ENCODE data around the gene LRMDA. TPM values are rescaled to one million over a fixed set of nuclear protein-coding genes. Genes with fewer than 3 reads are reported as not detected.

The LRMDA gene
- total and polyA plus RNA-seq, 2 of the 13 experiments (the other 11 are each of a cell fraction or from before 2014, with no cell fraction given): 13.4 to 22.0 TPM

DNA sequence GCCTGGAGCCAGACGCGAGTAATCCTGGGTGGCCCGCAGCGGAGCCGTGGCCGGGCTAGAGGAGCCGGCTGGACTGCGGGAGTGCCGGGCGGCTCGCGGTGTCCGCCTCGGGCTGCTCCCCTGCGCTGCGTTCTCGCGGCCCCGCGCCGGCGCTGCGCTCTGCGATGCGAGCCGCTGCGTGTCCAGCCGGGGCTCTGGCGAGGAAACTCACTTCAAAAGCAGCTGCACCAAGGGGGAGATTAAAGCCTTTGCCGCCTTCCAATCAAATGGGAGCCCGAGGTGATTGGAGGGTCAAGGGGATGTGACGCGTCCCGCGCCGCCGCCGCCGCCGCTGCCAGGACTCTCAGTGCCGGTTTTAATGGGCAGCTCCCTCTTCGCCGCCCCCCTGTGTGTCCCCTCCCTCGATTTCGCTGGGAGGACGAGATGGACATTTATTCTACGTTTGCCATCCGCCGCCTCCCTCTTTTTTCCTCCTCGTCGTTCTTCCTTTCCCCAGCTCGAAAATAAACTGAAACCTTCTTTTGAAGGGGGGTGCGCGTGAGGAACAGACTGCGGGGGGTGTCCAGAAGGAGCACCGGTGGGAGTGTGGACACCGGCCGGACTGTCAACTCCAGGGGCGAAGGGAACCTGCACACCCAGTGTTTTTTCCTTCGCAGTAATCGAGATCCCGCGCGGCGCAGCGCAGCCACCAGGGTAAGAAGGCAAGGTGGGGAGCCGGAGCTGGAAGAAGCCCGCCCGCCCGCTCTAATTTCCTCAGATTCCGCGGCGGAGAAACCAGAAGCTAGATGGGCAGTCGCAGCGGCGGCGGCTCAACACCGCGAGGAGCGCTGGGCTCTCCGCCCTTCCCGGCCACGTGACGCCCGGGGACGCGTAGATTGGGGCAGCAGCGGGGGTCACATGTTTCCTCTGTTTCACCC, 29.6 kb upstream of the LRMDA start, which contains the start of gene ZNF503 (continued):
- peak; percentile 24; the same call in 1 of the 2 replicates for TF ChIP-seq NAIF1 (CRISPR knock-in tag; IDR thresholded peaks at IDR 0.05; ENCODE audit: borderline replicate concordance)
- TF ChIP-seq, protein P1, sequence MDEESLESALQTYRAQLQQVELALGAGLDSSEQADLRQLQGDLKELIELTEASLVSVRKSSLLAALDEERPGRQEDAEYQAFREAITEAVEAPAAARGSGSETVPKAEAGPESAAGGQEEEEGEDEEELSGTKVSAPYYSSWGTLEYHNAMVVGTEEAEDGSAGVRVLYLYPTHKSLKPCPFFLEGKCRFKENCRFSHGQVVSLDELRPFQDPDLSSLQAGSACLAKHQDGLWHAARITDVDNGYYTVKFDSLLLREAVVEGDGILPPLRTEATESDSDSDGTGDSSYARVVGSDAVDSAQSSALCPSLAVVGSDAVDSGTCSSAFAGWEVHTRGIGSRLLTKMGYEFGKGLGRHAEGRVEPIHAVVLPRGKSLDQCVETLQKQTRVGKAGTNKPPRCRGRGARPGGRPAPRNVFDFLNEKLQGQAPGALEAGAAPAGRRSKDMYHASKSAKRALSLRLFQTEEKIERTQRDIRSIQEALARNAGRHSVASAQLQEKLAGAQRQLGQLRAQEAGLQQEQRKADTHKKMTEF (CRISPR knock-in tag; IDR thresholded peaks at IDR 0.05): peak; percentile 79
- peak; percentile 62; the same call in 1 of the 2 replicates for TF ChIP-seq ZNF563 (CRISPR knock-in tag; IDR thresholded peaks at IDR 0.05)
- TF ChIP-seq NKX3-1 (CRISPR knock-in tag; IDR thresholded peaks at IDR 0.05): peak; percentile 63; the same call in 1 of the 2 replicates
- TF ChIP-seq CREM (IDR thresholded peaks at IDR 0.05): peak; percentile 89
- no peak for TF ChIP-seq CREM (CRISPR knock-in tag; IDR thresholded peaks at IDR 0.05)
- TF ChIP-seq SRSF4 (IDR thresholded peaks at IDR 0.05; ENCODE audit: low read depth, low read length, poor library complexity, severe bottlenecking): no peak
- TF ChIP-seq ZNF747 (CRISPR knock-in tag; IDR thresholded peaks at IDR 0.05; ENCODE audit: borderline replicate concordance): peak; percentile 68
- peak in 1 of 2 experiments; percentile 98; a peak in 2 of 4 replicates for TF ChIP-seq POLR2A (IDR thresholded peaks at IDR 0.05; ENCODE audit: insufficient read depth in 1 of 2, low read depth in 2 of 2, low read length in 2 of 2)
- peak; percentile 31 for TF ChIP-seq AGO1 (IDR thresholded peaks at IDR 0.05; ENCODE audit: low read depth, low read length, poor library complexity, severe bottlenecking)
- peak; percentile 51; the same call in 1 of the 2 replicates for TF ChIP-seq ELF3 (CRISPR knock-in tag; IDR thresholded peaks at IDR 0.05)
- TF ChIP-seq NRL (CRISPR knock-in tag; IDR thresholded peaks at IDR 0.05; ENCODE audit: borderline replicate concordance): no peak
- TF ChIP-seq MIER2 (CRISPR knock-in tag; IDR thresholded peaks at IDR 0.05): no peak
- TF ChIP-seq ZNF430 (CRISPR knock-in tag; IDR thresholded peaks at IDR 0.05): peak; percentile 88
- TF ChIP-seq YEATS2 (CRISPR knock-in tag; IDR thresholded peaks at IDR 0.05; ENCODE audit: borderline replicate concordance): peak; percentile 22; the same call in 1 of the 2 replicates
- TF ChIP-seq HNRNPK (IDR thresholded peaks at IDR 0.05; ENCODE audit: low read depth, low read length, poor library complexity, severe bottlenecking): peak; percentile 94
- 0 out of 2 replicates have a peak, but pooled peaks have one; percentile 25 for TF ChIP-seq ZNF264 (CRISPR knock-in tag; IDR thresholded peaks at IDR 0.05)
- TF ChIP-seq, protein P2, sequence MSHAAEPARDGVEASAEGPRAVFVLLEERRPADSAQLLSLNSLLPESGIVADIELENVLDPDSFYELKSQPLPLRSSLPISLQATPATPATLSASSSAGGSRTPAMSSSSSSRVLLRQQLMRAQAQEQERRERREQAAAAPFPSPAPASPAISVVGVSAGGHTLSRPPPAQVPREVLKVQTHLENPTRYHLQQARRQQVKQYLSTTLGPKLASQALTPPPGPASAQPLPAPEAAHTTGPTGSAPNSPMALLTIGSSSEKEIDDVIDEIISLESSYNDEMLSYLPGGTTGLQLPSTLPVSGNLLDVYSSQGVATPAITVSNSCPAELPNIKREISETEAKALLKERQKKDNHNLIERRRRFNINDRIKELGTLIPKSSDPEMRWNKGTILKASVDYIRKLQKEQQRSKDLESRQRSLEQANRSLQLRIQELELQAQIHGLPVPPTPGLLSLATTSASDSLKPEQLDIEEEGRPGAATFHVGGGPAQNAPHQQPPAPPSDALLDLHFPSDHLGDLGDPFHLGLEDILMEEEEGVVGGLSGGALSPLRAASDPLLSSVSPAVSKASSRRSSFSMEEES (CRISPR knock-in tag; IDR thresholded peaks at IDR 0.05): peak; percentile 78
- TF ChIP-seq KDM6A (CRISPR knock-in tag; IDR thresholded peaks at IDR 0.05; ENCODE audit: low read depth): no peak
- no peak for TF ChIP-seq IKZF1 (IDR thresholded peaks at IDR 0.05)
- TF ChIP-seq NPAS2 (CRISPR knock-in tag; IDR thresholded peaks at IDR 0.05; ENCODE audit: borderline replicate concordance): no peak
- TF ChIP-seq, protein P3, sequence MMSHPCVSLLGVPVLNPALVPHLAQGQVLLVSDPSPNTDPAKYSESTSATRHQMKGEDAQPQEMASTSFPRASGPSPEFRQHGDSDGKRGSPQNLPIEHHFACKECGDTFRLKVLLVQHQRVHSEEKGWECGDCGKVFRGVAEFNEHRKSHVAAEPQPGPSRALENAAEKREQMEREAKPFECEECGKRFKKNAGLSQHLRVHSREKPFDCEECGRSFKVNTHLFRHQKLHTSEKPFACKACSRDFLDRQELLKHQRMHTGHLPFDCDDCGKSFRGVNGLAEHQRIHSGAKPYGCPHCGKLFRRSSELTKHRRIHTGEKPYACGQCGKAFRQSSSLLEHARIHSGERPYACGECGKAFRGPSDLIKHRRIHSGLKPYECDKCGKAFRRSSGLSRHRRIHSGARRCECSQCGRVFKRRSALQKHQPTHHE (CRISPR knock-in tag; IDR thresholded peaks at IDR 0.05; ENCODE audit: borderline replicate concordance): peak; percentile 61; the same call in 1 of the 2 replicates
- peak; percentile 78 for TF ChIP-seq MED8 (CRISPR knock-in tag; IDR thresholded peaks at IDR 0.05; ENCODE audit: insufficient replicate concordance)
- TF ChIP-seq IKZF4 (CRISPR knock-in tag; IDR thresholded peaks at IDR 0.05; ENCODE audit: borderline replicate concordance, low read depth, not compliant biosample characterization): no peak
- peak; percentile 1 for TF ChIP-seq ZNF891 (CRISPR knock-in tag; IDR thresholded peaks at IDR 0.05)
- peak; percentile 94 for TF ChIP-seq RAD51 (IDR thresholded peaks at IDR 0.05; ENCODE audit: borderline replicate concordance)

Measured in HepG2 (cell line).